Chondrocyte (in vitro differentiated cells): Measurements from ENCODE around the gene ARID5B. TPM values are rescaled to one million over a fixed set of nuclear protein-coding genes. Genes with fewer than 3 reads are reported as not detected.
"Not testable (repeated sequence)": the region's sequence is repeated elsewhere in the genome, so short reads cannot be mapped to it uniquely, and the experiment has no call there.

Experiments
- DNase-seq: peaks from one replicate; pipeline ENCODE4 v3.0.0; 2021; ENCODE audit warnings: mixed read lengths, low spot score
- H3K27ac Mint-ChIP-seq: one replicate; pipeline ENCODE4 v1.8.0; 2021; ENCODE audit warnings: mild to moderate bottlenecking, moderate library complexity, mixed read lengths; ENCODE audit not compliant: unreplicated experiment
- H3K27me3 Mint-ChIP-seq: 2 replicates; pipeline ENCODE4 v1.8.0; 2021; ENCODE audit warnings: low read depth, mixed read lengths
- H3K36me3 Mint-ChIP-seq: 2 replicates; pipeline ENCODE4 v1.8.0; 2021; ENCODE audit warnings: low read depth, mixed read lengths
- H3K4me1 Mint-ChIP-seq: 2 replicates; pipeline ENCODE4 v1.8.0; 2021; ENCODE audit warnings: low read depth, mild to moderate bottlenecking, mixed read lengths
- H3K4me3 Mint-ChIP-seq: one replicate; pipeline ENCODE4 v1.8.0; 2021; ENCODE audit warnings: mild to moderate bottlenecking, moderate library complexity, mixed read lengths; ENCODE audit not compliant: unreplicated experiment
- H3K9me3 Mint-ChIP-seq: 2 replicates; pipeline ENCODE4 v1.8.0; 2021; ENCODE audit warnings: low read depth, mixed read lengths
- total RNA-seq: library from RNA; stranded (reverse); gene quantifications from 3 replicates; pipeline ENCODE4 v1.2.1, GENCODE V29; 2021
- TF ChIP-seq, protein P1 (sequence below): fragments of 200-600 bp; sonication (generic); IDR thresholded peaks from 2 replicates; pipeline ENCODE4 v1.5.0; 2021; ENCODE audit warnings: antibody characterized with exemption, mild to moderate bottlenecking, moderate library complexity

The ARID5B gene
- total RNA-seq, 1 donor from 2014 or later, result 93.6 TPM

DNA sequence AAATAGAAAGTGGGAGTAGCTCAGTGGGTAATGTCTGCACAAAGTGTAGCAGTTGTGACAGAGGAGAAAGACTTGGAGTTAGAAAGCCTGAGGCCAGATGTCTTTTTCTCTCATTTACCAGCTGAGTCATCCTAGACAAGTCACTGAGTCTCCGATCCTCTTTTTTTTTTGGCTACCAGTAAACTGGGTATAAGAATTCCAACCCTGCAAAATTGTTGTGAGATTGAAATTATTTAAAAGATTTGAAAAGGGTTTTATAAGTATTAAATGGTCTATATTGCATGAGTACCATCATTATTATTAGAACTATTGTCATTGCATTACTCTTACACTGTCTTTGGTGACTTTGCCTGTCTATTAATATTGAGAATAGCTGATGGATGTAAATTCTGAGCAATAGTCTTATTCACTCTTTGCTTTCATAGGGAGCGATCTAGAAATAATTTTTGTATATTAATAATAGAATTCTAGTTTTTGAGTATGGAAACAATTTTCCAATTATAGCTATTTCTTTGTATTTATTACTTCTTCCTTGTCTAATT lies 74.0 kb downstream of the ARID5B start:
- TF ChIP-seq, protein P1, sequence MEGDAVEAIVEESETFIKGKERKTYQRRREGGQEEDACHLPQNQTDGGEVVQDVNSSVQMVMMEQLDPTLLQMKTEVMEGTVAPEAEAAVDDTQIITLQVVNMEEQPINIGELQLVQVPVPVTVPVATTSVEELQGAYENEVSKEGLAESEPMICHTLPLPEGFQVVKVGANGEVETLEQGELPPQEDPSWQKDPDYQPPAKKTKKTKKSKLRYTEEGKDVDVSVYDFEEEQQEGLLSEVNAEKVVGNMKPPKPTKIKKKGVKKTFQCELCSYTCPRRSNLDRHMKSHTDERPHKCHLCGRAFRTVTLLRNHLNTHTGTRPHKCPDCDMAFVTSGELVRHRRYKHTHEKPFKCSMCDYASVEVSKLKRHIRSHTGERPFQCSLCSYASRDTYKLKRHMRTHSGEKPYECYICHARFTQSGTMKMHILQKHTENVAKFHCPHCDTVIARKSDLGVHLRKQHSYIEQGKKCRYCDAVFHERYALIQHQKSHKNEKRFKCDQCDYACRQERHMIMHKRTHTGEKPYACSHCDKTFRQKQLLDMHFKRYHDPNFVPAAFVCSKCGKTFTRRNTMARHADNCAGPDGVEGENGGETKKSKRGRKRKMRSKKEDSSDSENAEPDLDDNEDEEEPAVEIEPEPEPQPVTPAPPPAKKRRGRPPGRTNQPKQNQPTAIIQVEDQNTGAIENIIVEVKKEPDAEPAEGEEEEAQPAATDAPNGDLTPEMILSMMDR, result no peak
- Mint-ChIP-seq H3K4me1 (peaks cover 54% of the 10 kb centered on the region), H3K36me3 (peaks cover 4% of the 10 kb centered on the region), H3K27me3 (no peaks in the 10 kb centered on the region), H3K27ac (peak overlapping the region; percentile 79), H3K9me3 (peaks cover 6% of the 10 kb centered on the region), H3K4me3 (no peak overlapping the region)
- no peak for DNase-seq

DNA sequence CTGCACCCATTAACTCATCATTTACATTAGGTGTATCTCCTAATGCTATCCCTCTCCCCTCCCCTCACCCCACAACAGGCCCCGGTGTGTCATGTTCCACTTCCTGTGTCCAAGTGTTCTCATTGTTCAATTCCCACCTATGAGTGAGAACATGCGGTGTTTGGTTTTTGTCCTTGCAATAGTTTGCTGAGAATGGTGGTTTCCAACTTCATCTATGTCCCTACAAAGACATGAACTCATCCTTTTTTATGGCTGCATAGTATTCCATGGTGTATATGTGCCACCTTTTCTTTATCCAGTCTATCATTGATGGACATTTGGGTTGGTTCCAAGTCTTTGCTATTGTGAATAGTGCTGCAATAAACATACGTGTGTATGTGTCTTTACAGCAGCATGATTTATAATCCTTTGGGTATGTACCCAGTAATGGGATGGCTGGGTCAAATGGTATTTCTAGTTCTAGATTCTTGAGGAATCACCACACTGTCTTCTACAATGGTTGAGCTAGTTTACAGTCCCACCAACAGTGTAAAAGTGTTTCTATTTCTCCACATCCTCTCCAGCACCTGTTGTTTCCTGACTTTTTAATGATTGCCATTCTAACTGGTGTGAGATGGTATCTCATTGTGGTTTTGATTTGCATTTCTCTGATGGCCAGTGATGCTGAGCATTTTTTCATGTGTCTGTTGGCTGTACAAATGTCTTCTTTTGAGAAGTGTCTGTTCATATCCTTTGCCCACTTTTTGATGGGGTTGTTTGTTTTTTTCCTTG lies 75.6 kb downstream of the ARID5B start:
- not testable (repeated sequence) for H3K36me3 Mint-ChIP-seq, DNase-seq, H3K9me3 Mint-ChIP-seq, H3K4me3 Mint-ChIP-seq, H3K27me3 Mint-ChIP-seq, H3K27ac Mint-ChIP-seq
- peaks cover 54% of the 10 kb centered on the region for H3K4me1 Mint-ChIP-seq

DNA sequence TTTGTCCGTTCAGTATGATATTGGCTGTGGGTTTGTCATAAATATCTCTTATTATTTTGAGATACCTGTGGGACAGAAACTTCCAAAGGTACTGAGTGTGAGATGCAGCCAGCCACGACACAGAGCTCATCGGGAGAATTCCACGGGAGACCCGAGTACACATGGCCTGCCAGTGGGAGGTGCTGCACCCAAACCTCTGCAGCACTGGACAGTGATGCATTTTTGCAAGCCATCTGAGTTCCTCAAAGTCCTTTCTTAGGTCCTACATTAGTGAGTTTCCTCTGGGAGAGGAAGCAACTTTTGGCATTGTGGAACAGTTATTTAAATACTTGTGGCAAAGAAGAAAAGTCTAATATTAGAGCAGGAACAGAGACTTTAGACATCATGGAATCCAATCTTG lies 77.5 kb downstream of the ARID5B start:
- DNase-seq, result no peak
- peaks cover 6% of the 10 kb centered on the region for H3K9me3 Mint-ChIP-seq
- TF ChIP-seq, protein P1, result peak; percentile 39
- peaks cover 4% of the 10 kb centered on the region for H3K36me3 Mint-ChIP-seq
- peaks cover 41% of the 10 kb centered on the region for H3K4me1 Mint-ChIP-seq
- peak overlapping the region; percentile 17 for H3K27ac Mint-ChIP-seq
- H3K27me3 Mint-ChIP-seq, result no peaks in the 10 kb centered on the region
- no peak overlapping the region for H3K4me3 Mint-ChIP-seq

DNA sequence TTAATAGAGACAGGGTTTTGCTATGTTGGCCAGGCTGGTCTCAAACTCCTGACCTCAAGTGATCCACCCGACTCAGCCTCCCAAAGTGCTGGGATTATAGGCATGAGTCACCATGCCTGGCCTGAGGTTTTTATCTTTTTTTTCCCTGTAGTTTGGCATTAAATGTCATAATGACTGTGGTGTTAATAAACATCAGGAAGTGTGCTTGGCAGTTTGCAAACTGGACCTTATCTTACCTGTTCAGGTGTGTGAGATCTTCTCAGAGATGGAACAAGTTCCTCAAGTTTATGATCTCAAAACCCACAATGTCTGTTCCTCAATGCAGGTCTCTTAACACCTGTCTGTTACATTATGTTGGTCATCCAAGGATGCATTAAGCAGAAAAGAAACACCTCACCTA lies 80.0 kb downstream of the ARID5B start:
- Mint-ChIP-seq H3K27ac (no peak overlapping the region), H3K27me3 (no peaks in the 10 kb centered on the region), H3K36me3 (peaks cover 3% of the 10 kb centered on the region), H3K4me3 (no peak overlapping the region), H3K4me1 (peaks cover 20% of the 10 kb centered on the region), H3K9me3 (peaks cover 5% of the 10 kb centered on the region)
- TF ChIP-seq, protein P1, result no peak
- DNase-seq, result no peak

DNA sequence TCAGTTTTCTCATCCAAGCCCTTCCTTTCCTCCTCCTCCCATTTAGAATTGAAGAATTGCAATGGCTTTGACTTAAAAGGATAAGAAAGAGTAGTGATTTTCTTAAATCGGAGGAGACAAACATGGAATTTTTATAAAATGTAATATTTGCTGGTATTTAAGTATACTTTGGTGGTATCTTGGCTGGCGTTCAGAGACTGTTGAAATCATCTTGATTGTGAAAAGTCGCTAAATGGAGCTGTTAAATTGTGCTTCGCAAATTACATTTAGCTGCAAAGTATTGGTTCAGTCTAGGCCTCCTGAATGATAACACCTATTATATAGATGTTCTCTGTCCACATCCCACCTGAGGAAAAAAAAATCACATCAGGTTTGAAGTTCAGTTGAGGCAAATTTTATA lies 81.8 kb downstream of the ARID5B start:
- no peak overlapping the region for H3K27ac Mint-ChIP-seq
- no peak overlapping the region for H3K4me3 Mint-ChIP-seq
- H3K4me1 Mint-ChIP-seq, result peaks cover 35% of the 10 kb centered on the region
- H3K9me3 Mint-ChIP-seq, result peaks cover 3% of the 10 kb centered on the region
- TF ChIP-seq, protein P1, result no peak
- H3K27me3 Mint-ChIP-seq, result no peaks in the 10 kb centered on the region
- no peak for DNase-seq
- H3K36me3 Mint-ChIP-seq, result peaks cover 3% of the 10 kb centered on the region
